ENCODE measurements around the gene APEH.

DNA sequence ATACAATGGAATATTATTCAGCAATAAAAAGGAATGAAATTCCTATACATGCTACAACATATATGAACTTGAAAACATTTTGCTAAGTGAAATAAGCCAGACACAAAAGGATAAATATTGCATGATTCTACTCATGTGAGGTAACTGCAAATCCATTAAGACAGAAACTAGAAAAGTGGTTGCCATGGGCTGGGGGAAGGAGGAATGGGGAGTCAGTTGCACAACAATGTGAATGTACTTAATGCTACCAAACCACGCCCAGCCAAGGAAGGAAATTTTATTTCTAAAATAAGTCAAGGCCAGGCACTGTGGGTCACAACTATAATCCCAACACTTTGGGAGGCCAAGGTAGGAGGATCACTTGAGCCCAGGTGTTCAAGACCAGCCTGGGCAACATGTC is 59.4 kb downstream of the APEH start:
- TF ChIP-seq, protein P1, sequence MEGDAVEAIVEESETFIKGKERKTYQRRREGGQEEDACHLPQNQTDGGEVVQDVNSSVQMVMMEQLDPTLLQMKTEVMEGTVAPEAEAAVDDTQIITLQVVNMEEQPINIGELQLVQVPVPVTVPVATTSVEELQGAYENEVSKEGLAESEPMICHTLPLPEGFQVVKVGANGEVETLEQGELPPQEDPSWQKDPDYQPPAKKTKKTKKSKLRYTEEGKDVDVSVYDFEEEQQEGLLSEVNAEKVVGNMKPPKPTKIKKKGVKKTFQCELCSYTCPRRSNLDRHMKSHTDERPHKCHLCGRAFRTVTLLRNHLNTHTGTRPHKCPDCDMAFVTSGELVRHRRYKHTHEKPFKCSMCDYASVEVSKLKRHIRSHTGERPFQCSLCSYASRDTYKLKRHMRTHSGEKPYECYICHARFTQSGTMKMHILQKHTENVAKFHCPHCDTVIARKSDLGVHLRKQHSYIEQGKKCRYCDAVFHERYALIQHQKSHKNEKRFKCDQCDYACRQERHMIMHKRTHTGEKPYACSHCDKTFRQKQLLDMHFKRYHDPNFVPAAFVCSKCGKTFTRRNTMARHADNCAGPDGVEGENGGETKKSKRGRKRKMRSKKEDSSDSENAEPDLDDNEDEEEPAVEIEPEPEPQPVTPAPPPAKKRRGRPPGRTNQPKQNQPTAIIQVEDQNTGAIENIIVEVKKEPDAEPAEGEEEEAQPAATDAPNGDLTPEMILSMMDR (IDR thresholded peaks at IDR 0.05) = no peak
- no peak for TF ChIP-seq EP300 (IDR thresholded peaks at IDR 0.05)

Measured in esophagus muscularis mucosa (tissue), 3 donors.